Measurements from ENCODE around the gene PTER. TPM values are rescaled to one million over a fixed set of nuclear protein-coding genes. Genes with fewer than 3 reads are reported as not detected.
A peak's percentile ranks its signal among the peaks of the same experiment; 100 is the strongest.

Gene PTER
- total RNA-seq, 1 donor from 2014 or later, result 12.9 TPM

DNA sequence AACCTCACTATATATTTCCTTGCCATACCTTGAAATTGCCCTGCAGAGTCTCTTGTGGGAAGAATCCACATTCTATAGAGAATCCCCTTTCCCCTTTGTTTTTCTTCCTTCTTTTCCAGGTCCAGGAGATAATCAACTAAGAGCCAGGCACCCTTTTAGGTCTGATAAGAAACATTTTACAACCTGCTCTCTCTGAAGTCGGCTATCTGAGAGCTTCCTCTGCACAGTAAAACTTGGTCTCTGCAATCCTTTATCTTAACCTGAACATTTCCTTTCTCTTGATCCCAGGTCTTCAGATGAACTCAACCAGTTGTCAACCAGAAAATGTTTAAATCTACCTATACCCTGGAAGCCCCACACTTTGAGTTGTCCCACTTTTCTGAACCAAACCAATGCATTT lies 19.5 kb upstream of the PTER start:
- TF ChIP-seq, protein P1, sequence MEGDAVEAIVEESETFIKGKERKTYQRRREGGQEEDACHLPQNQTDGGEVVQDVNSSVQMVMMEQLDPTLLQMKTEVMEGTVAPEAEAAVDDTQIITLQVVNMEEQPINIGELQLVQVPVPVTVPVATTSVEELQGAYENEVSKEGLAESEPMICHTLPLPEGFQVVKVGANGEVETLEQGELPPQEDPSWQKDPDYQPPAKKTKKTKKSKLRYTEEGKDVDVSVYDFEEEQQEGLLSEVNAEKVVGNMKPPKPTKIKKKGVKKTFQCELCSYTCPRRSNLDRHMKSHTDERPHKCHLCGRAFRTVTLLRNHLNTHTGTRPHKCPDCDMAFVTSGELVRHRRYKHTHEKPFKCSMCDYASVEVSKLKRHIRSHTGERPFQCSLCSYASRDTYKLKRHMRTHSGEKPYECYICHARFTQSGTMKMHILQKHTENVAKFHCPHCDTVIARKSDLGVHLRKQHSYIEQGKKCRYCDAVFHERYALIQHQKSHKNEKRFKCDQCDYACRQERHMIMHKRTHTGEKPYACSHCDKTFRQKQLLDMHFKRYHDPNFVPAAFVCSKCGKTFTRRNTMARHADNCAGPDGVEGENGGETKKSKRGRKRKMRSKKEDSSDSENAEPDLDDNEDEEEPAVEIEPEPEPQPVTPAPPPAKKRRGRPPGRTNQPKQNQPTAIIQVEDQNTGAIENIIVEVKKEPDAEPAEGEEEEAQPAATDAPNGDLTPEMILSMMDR (IDR thresholded peaks at IDR 0.05; ENCODE audit: insufficient read depth, low read length, poor library complexity, severe bottlenecking), result no peak
- no peak for DNase-seq (ENCODE audit: low read depth)
- Histone ChIP-seq H3K36me3 (ENCODE audit: control insufficient read depth, insufficient read depth, low read length) (no peaks in the 10 kb centered on the region), H3K27me3 (ENCODE audit: control insufficient read depth, insufficient read depth, low read length) (no peaks in the 10 kb centered on the region), H3K4me3 (ENCODE audit: low read depth, low read length) (no peak overlapping the region)

DNA sequence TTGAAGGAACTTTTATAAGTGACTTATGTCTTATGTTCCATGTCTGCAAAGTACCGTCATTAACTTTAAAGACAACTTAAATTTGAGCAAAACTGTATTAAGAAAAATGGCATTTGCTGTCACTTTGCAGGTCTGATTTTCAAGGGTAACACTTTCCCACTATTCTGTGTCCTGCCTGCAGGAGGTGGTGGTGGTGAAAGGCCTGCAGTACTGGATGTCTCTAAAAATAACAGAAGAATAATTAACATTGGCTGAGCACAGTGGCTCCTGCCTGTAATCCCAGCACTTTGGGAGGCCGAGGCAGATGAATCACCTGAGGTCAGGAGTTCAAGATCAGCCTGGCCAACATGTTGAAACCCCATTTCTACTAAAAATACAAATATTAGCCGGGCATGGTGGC lies 13.2 kb upstream of the PTER start:
- TF ChIP-seq, protein P1 (IDR thresholded peaks at IDR 0.05; ENCODE audit: insufficient read depth, low read length, poor library complexity, severe bottlenecking), result peak; percentile 5
- Histone ChIP-seq H3K4me3 (ENCODE audit: low read depth, low read length) (no peak overlapping the region), H3K36me3 (ENCODE audit: control insufficient read depth, insufficient read depth, low read length) (no peaks in the 10 kb centered on the region), H3K27me3 (ENCODE audit: control insufficient read depth, insufficient read depth, low read length) (no peaks in the 10 kb centered on the region)
- DNase-seq (ENCODE audit: low read depth), result no peak

DNA sequence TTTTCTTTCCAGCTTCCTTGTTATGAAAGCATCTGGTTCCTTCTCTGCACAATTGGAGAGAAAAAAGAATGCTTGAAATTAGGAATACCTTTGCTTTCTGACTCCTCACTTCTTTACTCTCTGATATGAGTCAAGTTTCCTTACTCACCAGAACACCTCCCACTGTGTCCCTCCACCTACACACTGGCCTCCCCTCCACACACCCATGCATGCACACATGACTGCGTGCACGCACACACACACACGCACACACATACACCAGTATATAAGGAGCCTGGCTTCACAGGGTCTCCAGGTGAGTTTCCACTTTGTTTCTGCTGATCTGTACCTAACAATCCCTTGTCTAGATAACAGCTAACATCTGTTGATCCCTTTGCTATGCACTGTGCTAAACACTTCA lies 11.4 kb upstream of the PTER start:
- Histone ChIP-seq H3K4me3 (ENCODE audit: low read depth, low read length) (no peak overlapping the region), H3K27me3 (ENCODE audit: control insufficient read depth, insufficient read depth, low read length) (no peaks in the 10 kb centered on the region), H3K36me3 (ENCODE audit: control insufficient read depth, insufficient read depth, low read length) (no peaks in the 10 kb centered on the region)
- TF ChIP-seq, protein P1 (IDR thresholded peaks at IDR 0.05; ENCODE audit: insufficient read depth, low read length, poor library complexity, severe bottlenecking), result no peak
- no peak for DNase-seq (ENCODE audit: low read depth)

DNA sequence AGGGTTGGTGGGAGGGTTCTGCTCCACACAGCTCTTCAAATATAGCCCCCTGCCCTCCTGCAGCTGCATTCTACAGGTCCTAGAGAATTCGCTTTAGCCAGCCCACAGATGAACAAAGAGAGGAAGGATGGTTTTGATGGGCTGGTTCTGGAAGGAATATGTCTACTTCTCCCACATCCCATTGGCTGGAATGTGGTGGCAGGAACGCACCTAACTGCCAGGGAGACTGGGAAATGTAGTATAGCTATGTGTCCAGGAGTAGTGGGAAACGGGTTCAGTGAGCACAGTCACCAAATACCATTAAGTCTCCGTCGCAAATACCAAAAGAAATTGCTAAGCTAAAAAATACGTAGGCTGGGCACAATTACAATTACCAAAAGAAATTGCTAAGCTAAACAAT lies 7.3 kb upstream of the PTER start:
- no peak overlapping the region for H3K4me3 ChIP-seq (ENCODE audit: low read depth, low read length)
- no peaks in the 10 kb centered on the region for H3K36me3 ChIP-seq (ENCODE audit: control insufficient read depth, insufficient read depth, low read length)
- DNase-seq (ENCODE audit: low read depth), result no peak
- H3K27me3 ChIP-seq (ENCODE audit: control insufficient read depth, insufficient read depth, low read length), result no peaks in the 10 kb centered on the region
- TF ChIP-seq, protein P1 (IDR thresholded peaks at IDR 0.05; ENCODE audit: insufficient read depth, low read length, poor library complexity, severe bottlenecking), result no peak

DNA sequence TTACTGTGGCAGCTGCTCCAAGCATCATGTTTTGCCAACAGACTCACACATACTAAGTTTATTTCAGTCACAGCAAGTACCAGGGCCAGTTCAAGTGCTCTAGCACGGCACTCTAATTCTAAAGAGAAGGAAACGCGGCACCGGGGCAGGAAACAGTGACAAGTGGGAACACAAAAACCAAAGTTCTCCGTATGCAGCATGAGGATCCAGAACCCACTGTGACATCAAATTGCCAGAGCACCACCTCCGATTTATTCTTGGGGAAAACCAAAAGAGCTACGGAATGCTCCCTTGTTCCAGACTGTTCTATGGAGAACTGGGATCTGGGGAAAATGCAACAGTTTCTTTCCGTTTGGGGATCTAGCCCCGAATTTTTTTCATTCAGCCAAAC lies 448 bp upstream of the PTER start:
- Histone ChIP-seq H3K27me3 (ENCODE audit: control insufficient read depth, insufficient read depth, low read length) (no peaks in the 10 kb centered on the region), H3K4me3 (ENCODE audit: low read depth, low read length) (peak overlapping the region; percentile 61), H3K36me3 (ENCODE audit: control insufficient read depth, insufficient read depth, low read length) (no peaks in the 10 kb centered on the region)
- DNase-seq (ENCODE audit: low read depth), result no peak
- TF ChIP-seq, protein P1 (IDR thresholded peaks at IDR 0.05; ENCODE audit: insufficient read depth, low read length, poor library complexity, severe bottlenecking), result no peak

DNA sequence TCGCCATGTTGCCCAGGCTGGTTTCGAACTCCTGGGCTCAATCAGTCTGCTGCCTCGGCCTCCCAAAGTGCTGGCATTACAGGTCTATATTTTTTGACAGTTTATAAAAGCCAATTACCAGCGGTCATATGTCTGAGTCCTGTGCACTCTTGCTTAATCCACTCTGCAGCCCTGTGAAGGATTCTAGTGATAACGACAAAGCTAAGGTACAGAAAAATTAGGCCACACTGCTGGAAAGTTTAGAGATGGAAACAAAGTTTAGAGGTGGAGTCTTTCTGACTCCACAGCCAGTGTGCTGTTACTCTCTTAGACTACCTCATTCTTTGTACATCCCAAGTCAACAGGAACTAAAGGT lies 707 bp downstream of the PTER start:
- no peaks in the 10 kb centered on the region for H3K36me3 ChIP-seq (ENCODE audit: control insufficient read depth, insufficient read depth, low read length)
- peak overlapping the region; percentile 61 for H3K4me3 ChIP-seq (ENCODE audit: low read depth, low read length)
- no peak for DNase-seq (ENCODE audit: low read depth)

More for the DNA sequence above, 707 bp downstream of the PTER start:
- TF ChIP-seq, protein P1 (IDR thresholded peaks at IDR 0.05; ENCODE audit: insufficient read depth, low read length, poor library complexity, severe bottlenecking), result no peak
- H3K27me3 ChIP-seq (ENCODE audit: control insufficient read depth, insufficient read depth, low read length), result no peaks in the 10 kb centered on the region

Measured in kidney epithelial cell (primary cell).